Chondrocyte (in vitro differentiated cells): ENCODE data around the gene TDRD12. TPM values are rescaled to one million over a fixed set of nuclear protein-coding genes. Genes with fewer than 3 reads are reported as not detected.

Experiments
- DNase-seq: peaks from one replicate; pipeline ENCODE4 v3.0.0; 2021; ENCODE audit warnings: mixed read lengths, low spot score
- H3K27ac Mint-ChIP-seq: one replicate; pipeline ENCODE4 v1.8.0; 2021; ENCODE audit warnings: mild to moderate bottlenecking, moderate library complexity, mixed read lengths; ENCODE audit not compliant: unreplicated experiment
- H3K27me3 Mint-ChIP-seq: 2 replicates; pipeline ENCODE4 v1.8.0; 2021; ENCODE audit warnings: low read depth, mixed read lengths
- H3K36me3 Mint-ChIP-seq: 2 replicates; pipeline ENCODE4 v1.8.0; 2021; ENCODE audit warnings: low read depth, mixed read lengths
- H3K4me1 Mint-ChIP-seq: 2 replicates; pipeline ENCODE4 v1.8.0; 2021; ENCODE audit warnings: low read depth, mild to moderate bottlenecking, mixed read lengths
- H3K4me3 Mint-ChIP-seq: one replicate; pipeline ENCODE4 v1.8.0; 2021; ENCODE audit warnings: mild to moderate bottlenecking, moderate library complexity, mixed read lengths; ENCODE audit not compliant: unreplicated experiment
- H3K9me3 Mint-ChIP-seq: 2 replicates; pipeline ENCODE4 v1.8.0; 2021; ENCODE audit warnings: low read depth, mixed read lengths
- total RNA-seq: library from RNA; stranded (reverse); gene quantifications from 3 replicates; pipeline ENCODE4 v1.2.1, GENCODE V29; 2021
- TF ChIP-seq, protein P1 (sequence below): fragments of 200-600 bp; sonication (generic); IDR thresholded peaks from 2 replicates; pipeline ENCODE4 v1.5.0; 2021; ENCODE audit warnings: antibody characterized with exemption, mild to moderate bottlenecking, moderate library complexity

TDRD12 gene
- total RNA-seq, 1 donor from 2014 or later: 0.22 TPM

DNA sequence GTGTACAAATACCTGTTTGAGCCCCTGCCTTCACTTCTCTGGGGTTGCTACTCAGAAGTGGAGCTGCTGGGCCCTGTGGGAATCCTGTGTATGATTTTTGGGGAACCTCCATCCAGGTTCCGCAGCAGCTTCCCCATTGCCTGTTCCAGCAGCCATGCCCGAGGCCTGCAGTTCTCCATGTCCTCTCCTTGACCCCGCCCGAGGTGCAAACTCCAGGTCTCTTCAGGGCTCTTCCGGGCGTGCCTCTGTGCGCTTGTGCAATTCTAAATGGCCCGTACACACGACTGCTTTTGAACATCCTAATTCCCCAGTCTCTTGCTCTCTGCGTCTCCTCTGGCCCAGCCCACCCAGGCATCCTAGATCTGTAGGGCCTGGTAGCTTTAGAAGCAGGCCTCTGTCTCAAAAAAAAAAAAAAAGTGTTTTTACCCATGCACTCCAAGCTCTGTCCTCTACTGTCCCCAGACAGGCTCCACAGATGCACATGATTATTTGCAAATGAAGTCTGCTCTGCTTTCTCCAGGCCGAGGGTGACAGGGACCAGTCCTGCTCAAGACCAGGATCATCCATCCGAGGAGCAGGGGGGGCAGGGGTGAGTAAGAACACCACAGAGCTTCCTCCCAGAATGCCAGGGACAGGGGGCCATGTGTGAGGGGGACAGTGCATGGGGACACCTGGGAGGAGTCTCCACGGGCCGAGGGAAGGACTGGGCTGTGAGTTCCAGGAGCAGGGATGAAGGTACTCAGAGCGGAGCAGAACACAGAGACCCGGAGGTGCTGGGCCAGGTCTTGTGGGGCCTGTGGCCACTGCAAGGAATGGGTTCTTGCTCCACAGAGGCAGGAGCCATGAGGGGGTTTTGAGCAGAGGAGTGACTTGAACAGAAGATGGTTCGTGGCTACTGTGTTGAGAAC is 98.3 kb downstream of the TDRD12 start:
- no peak overlapping the region for H3K4me3 Mint-ChIP-seq
- no peaks in the 10 kb centered on the region for H3K9me3 Mint-ChIP-seq
- no peaks in the 10 kb centered on the region for H3K4me1 Mint-ChIP-seq
- no peak overlapping the region for H3K27ac Mint-ChIP-seq
- H3K27me3 Mint-ChIP-seq: peaks cover 44% of the 10 kb centered on the region
- TF ChIP-seq, protein P1, sequence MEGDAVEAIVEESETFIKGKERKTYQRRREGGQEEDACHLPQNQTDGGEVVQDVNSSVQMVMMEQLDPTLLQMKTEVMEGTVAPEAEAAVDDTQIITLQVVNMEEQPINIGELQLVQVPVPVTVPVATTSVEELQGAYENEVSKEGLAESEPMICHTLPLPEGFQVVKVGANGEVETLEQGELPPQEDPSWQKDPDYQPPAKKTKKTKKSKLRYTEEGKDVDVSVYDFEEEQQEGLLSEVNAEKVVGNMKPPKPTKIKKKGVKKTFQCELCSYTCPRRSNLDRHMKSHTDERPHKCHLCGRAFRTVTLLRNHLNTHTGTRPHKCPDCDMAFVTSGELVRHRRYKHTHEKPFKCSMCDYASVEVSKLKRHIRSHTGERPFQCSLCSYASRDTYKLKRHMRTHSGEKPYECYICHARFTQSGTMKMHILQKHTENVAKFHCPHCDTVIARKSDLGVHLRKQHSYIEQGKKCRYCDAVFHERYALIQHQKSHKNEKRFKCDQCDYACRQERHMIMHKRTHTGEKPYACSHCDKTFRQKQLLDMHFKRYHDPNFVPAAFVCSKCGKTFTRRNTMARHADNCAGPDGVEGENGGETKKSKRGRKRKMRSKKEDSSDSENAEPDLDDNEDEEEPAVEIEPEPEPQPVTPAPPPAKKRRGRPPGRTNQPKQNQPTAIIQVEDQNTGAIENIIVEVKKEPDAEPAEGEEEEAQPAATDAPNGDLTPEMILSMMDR: no peak
- no peak for DNase-seq
- no peaks in the 10 kb centered on the region for H3K36me3 Mint-ChIP-seq

GRCh38 chr19:32818536-32818935 is 99.0 kb downstream of the TDRD12 start:
- Mint-ChIP-seq H3K36me3 (no peaks in the 10 kb centered on the region), H3K4me1 (no peaks in the 10 kb centered on the region), H3K27me3 (peaks cover 41% of the 10 kb centered on the region), H3K27ac (no peak overlapping the region), H3K9me3 (no peaks in the 10 kb centered on the region), H3K4me3 (no peak overlapping the region)
- DNase-seq: no peak
- TF ChIP-seq, protein P1: no peak

GRCh38 chr19:32819419-32820400 is 100.1 kb downstream of the TDRD12 start:
- no peaks in the 10 kb centered on the region for H3K4me1 Mint-ChIP-seq
- H3K36me3 Mint-ChIP-seq: no peaks in the 10 kb centered on the region
- H3K27me3 Mint-ChIP-seq: peaks cover 45% of the 10 kb centered on the region

GRCh38 chr19:32822916-32823746 is 103.6 kb downstream of the TDRD12 start:
- TF ChIP-seq, protein P1: no peak
- H3K9me3 Mint-ChIP-seq: no peaks in the 10 kb centered on the region
- no peak overlapping the region for H3K4me3 Mint-ChIP-seq
- no peaks in the 10 kb centered on the region for H3K36me3 Mint-ChIP-seq
- peaks cover 35% of the 10 kb centered on the region for H3K27me3 Mint-ChIP-seq
- no peaks in the 10 kb centered on the region for H3K4me1 Mint-ChIP-seq
- peak; percentile 59 for DNase-seq
- no peak overlapping the region for H3K27ac Mint-ChIP-seq

More at GRCh38 chr19:32819419-32820400, 100.1 kb downstream of the TDRD12 start:
- peak; percentile 46 for DNase-seq
- H3K4me3 Mint-ChIP-seq: no peak overlapping the region
- TF ChIP-seq, protein P1: no peak
- no peak overlapping the region for H3K27ac Mint-ChIP-seq
- no peaks in the 10 kb centered on the region for H3K9me3 Mint-ChIP-seq
